CD4-positive, alpha-beta T cell (primary cell): ENCODE results near the gene HOXD11. TPM values are rescaled to one million over a fixed set of nuclear protein-coding genes. Genes with fewer than 3 reads are reported as not detected.

ENCODE experiments used
- ATAC-seq: fragments of 200-7000 bp; cut with Tn5 transposase; one replicate; pipeline ENCODE4 v1.10.0; 2022; ENCODE audit warnings: mild to moderate bottlenecking; ENCODE audit not compliant: poor library complexity
- CTCF ChIA-PET: fragments of 350-600 bp; sonication (Branson Sonifier 250); formaldehyde crosslinking; loops from one replicate; lab custom pipeline; 2021; ENCODE audit warnings: antibody characterized with exemption, inconsistent platforms; lab: Charles Lee
- POLR2A ChIA-PET: fragments of 350-600 bp; sonication (Branson Sonifier 250); formaldehyde crosslinking; loops from one replicate; lab custom pipeline; 2021; ENCODE audit warnings: antibody characterized with exemption, inconsistent platforms; lab: Charles Lee
- DNase-seq, 14 experiments: peaks; one replicate each; pipeline ENCODE4 v3.0.0-alpha.2; 2013 to 2020; ENCODE audit warnings: mixed read lengths in 2 of 14
- H3K27ac ChIP-seq, 2 donors: one replicate each; pipeline versions ENCODE4 v1.5.1 to v1.7.0; 2013; ENCODE audit warnings: low read length in 2 of 2, low read depth in 1 of 2, mild to moderate bottlenecking in 1 of 2
- H3K27me3 ChIP-seq, 2 experiments: 1 replicate in 1 of 2; 2 replicates in 1 of 2; pipeline versions ENCODE4 v1.6.1 to v1.7.0; 2013; ENCODE audit warnings: low read length in 2 of 2, control low read depth in 1 of 2, mild to moderate bottlenecking in 1 of 2, moderate library complexity in 1 of 2; ENCODE audit not compliant: insufficient read depth in 2 of 2, control insufficient read depth in 1 of 2
- H3K36me3 ChIP-seq: one replicate; pipeline ENCODE4 v1.6.1; 2013; ENCODE audit warnings: low read length, control low read depth; ENCODE audit not compliant: insufficient read depth
- H3K4me1 ChIP-seq: one replicate; pipeline ENCODE4 v1.6.1; 2013; ENCODE audit warnings: low read length, control low read depth; ENCODE audit not compliant: insufficient read depth
- H3K4me3 ChIP-seq: one replicate; pipeline ENCODE4 v1.5.1; 2013; ENCODE audit warnings: mild to moderate bottlenecking, low read length, moderate library complexity
- H3K9me3 ChIP-seq, 2 experiments: 1 replicate in 1 of 2; 2 replicates in 1 of 2; pipeline versions ENCODE4 v1.6.1 to v1.7.0; 2013; ENCODE audit warnings: low read length in 2 of 2, mild to moderate bottlenecking in 2 of 2, control low read depth in 1 of 2, moderate library complexity in 1 of 2; ENCODE audit not compliant: control insufficient read depth in 1 of 2, insufficient read depth in 1 of 2
- H3K27ac Mint-ChIP-seq: one replicate; pipeline ENCODE4 v1.8.0; 2020; ENCODE audit warnings: mixed read lengths
- H3K27me3 Mint-ChIP-seq: one replicate; pipeline ENCODE4 v1.8.0; 2021; ENCODE audit warnings: mixed read lengths
- H3K36me3 Mint-ChIP-seq: one replicate; pipeline ENCODE4 v1.8.0; 2021; ENCODE audit warnings: low read depth, mixed read lengths
- H3K4me1 Mint-ChIP-seq: one replicate; pipeline ENCODE4 v1.8.0; 2021; ENCODE audit warnings: low read depth, mixed read lengths
- H3K4me3 Mint-ChIP-seq: one replicate; pipeline ENCODE4 v1.8.0; 2020; ENCODE audit warnings: mild to moderate bottlenecking, mixed read lengths
- H3K9me3 Mint-ChIP-seq: one replicate; pipeline ENCODE4 v1.8.0; 2020; ENCODE audit warnings: mixed read lengths
- CTCF ChIP-seq: fragments of 200-600 bp; IDR thresholded peaks from one replicate; pipeline ENCODE4 v1.8.0; 2022; ENCODE audit warnings: antibody characterized with exemption, mild to moderate bottlenecking
- intact Hi-C, 2 experiments: fragments of 100-400 bp; cut with DNase I in 1 of 2; cut with micrococcal nuclease in 1 of 2; formaldehyde crosslinking; loops; one replicate each; pipeline versions ENCODE4 v1.15.1 to v1.9.0; 2023 to 2025; cut with DNase I, micrococcal nuclease
- polyA plus RNA-seq, 2 donors: library from polyadenylated mRNA; unstranded; fragments of 120-200 nt; gene quantifications; one replicate each; pipeline ENCODE4 v1.2.1, GENCODE V29; 2013
- total RNA-seq, 174 experiments: library from RNA in 2 of 174; stranded (reverse) in 2 of 174; gene quantifications; one replicate each; pipeline ENCODE4 v1.2.3 and lab custom pipeline; 2021 to 2026

Gene HOXD11
- total RNA-seq (not detected), total RNA-seq (lab: John Stamatoyannopoulos, UW) (0 to 0.08 (median 0) reads per million in 172 experiments)
- polyA plus RNA-seq (2013, experiment 1 of 2): not detected
- polyA plus RNA-seq (2013, experiment 2 of 2): not detected

DNA sequence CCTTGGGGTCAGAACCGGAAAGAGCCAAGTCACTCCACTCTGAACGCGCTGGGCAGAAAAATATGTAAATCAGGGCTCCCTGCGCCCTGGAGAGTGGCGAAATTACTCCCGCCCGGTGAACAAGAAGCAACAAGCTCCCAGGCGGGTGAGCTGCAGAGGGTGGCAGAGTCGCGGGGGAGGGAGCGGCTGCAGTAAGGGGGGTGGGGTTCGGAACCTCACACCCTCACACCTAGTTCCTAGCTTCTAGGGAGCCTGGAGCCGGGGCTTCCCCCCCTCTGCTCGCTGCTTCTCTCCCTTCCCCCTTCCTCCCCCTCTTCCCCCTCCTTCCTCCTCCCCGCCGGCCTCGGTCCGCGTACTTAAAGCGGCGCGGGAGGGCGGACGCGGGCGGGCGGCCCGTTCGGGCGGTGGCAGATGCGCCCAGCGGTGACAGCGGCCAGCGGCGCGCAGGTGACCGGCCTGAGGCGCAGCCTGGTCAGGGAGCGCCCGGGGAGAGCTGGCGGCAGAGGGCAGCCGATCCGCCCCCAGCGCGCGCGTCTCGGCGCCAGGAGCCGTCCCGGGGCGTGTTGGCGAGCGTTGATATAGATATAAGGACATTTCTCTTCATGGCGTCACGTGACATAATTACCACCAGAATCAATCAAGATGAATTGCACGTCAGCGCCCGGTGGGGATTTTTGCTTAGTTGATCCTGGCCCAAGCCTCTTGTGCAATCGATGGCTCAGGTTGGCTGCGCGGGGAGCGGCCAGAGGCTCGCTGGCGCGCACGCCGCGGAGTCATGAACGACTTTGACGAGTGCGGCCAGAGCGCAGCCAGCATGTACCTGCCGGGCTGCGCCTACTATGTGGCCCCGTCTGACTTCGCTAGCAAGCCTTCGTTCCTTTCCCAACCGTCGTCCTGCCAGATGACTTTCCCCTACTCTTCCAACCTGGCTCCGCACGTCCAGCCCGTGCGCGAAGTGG is at the start of gene HOXD11:
Gene HOXD11, plus strand, starts transcription at position 700 of the 959 bp plus-strand sequence. Its CDS starts 76 bp downstream, at position 776.
- Histone ChIP-seq H3K27me3 (peaks cover 87 to 93% of the 10 kb centered on the region in 2 experiments), H3K9me3 (peaks cover 3 to 57% of the 10 kb centered on the region in 2 experiments), H3K4me3 (no peak within 1 kb of the TSS), H3K36me3 (no peaks in the 10 kb centered on the region), H3K27ac (no peak within 1 kb of the TSS), H3K4me1 (peaks cover 35% of the 10 kb centered on the region)
- POLR2A ChIA-PET: no interaction called here
- H3K4me3 Mint-ChIP-seq: peak within 1 kb of the TSS; percentile 85
- H3K27me3 Mint-ChIP-seq: peaks cover 90% of the 10 kb centered on the region
- no peaks in the 10 kb centered on the region for H3K9me3 Mint-ChIP-seq
- DNase-seq (peak in 3 of 14 experiments; percentile 15 to 44 (median 30)), ATAC-seq (no peak)
- H3K36me3 Mint-ChIP-seq: peaks cover 7% of the 10 kb centered on the region
- peak within 1 kb of the TSS; percentile 43 for H3K27ac Mint-ChIP-seq
- intact Hi-C loops: no loop called here
- peaks cover 41% of the 10 kb centered on the region for H3K4me1 Mint-ChIP-seq
- no peak for TF ChIP-seq CTCF
- CTCF ChIA-PET: no interaction called here

- ATAC-seq: no peak
- POLR2A ChIA-PET: no interaction called here
Observed at GRCh38 chr2:176063958-176064357, 43.1 kb upstream of the HOXD11 start.

More at GRCh38 chr2:176063958-176064357, 43.1 kb upstream of the HOXD11 start:
- H3K36me3 Mint-ChIP-seq: no peaks in the 10 kb centered on the region
- peaks cover 6% of the 10 kb centered on the region for H3K4me1 Mint-ChIP-seq
- CTCF ChIA-PET: no interaction called here
- TF ChIP-seq CTCF: no peak
- no peak for DNase-seq
- no peak overlapping the region for H3K4me3 ChIP-seq
- no peak overlapping the region for H3K27ac ChIP-seq
- peaks cover 0 to 29% of the 10 kb centered on the region in 2 experiments for H3K9me3 ChIP-seq
- no peak overlapping the region for H3K4me3 Mint-ChIP-seq
- H3K4me1 ChIP-seq: peaks cover 17% of the 10 kb centered on the region
- intact Hi-C loops: no loop called here
- no peaks in the 10 kb centered on the region for H3K36me3 ChIP-seq
- peaks cover 83% of the 10 kb centered on the region for H3K27me3 Mint-ChIP-seq
- no peaks in the 10 kb centered on the region for H3K9me3 Mint-ChIP-seq
- no peak overlapping the region for H3K27ac Mint-ChIP-seq
- H3K27me3 ChIP-seq: peaks cover 34 to 63% of the 10 kb centered on the region in 2 experiments
